Activated CD4-positive, alpha-beta T cell treated with anti-CD3 and anti-CD28 coated beads, Interleukin-2, amount 50 U/mL, for 16 hours (primary cell): ENCODE results near the gene TMEM217.

ENCODE experiments used
- DNase-seq: peaks from one replicate; pipeline ENCODE4 v3.0.0-alpha.2; 2020

TMEM217 gene

GRCh38 chr6:37177935-37178517 lies 79.9 kb downstream of the TMEM217 start:
- DNase-seq, result no peak

- no peak for DNase-seq
Measured at GRCh38 chr6:37177077-37177934, 80.6 kb downstream of the TMEM217 start.

GRCh38 chr6:37176268-37177076 lies 81.5 kb downstream of the TMEM217 start:
- DNase-seq, result no peak

- DNase-seq, result no peak
Measured at GRCh38 chr6:37175332-37176267, 82.3 kb downstream of the TMEM217 start.

- DNase-seq, result no peak
Measured at GRCh38 chr6:37174515-37175331, 83.2 kb downstream of the TMEM217 start.

DNA sequence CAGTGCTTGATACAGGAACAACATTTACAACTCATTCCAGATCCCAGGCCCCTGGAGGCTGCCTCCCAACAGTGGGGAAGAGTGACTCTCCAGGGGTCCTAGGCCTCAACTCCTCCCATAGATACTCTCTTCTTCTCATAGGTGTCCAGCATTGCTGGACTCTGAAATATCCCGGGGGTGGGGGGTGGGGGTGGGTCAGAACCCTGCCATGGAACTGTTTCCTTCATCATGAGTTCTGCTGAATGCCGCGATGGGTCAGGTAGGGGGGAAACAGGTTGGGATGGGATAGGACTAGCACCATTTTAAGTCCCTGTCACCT lies 83.8 kb downstream of the TMEM217 start:
- no peak for DNase-seq

- peak; percentile 60 for DNase-seq
Measured at GRCh38 chr6:37173493-37174195, 84.3 kb downstream of the TMEM217 start.

GRCh38 chr6:37172912-37173492 lies 84.9 kb downstream of the TMEM217 start:
- no peak for DNase-seq

GRCh38 chr6:37171970-37172812 lies 85.8 kb downstream of the TMEM217 start:
- DNase-seq, result peak; percentile 95

GRCh38 chr6:37171201-37171969 lies 86.6 kb downstream of the TMEM217 start:
- DNase-seq, result no peak

GRCh38 chr6:37170273-37171200 lies 87.4 kb downstream of the TMEM217 start:
- DNase-seq, result peak; percentile 53

DNA sequence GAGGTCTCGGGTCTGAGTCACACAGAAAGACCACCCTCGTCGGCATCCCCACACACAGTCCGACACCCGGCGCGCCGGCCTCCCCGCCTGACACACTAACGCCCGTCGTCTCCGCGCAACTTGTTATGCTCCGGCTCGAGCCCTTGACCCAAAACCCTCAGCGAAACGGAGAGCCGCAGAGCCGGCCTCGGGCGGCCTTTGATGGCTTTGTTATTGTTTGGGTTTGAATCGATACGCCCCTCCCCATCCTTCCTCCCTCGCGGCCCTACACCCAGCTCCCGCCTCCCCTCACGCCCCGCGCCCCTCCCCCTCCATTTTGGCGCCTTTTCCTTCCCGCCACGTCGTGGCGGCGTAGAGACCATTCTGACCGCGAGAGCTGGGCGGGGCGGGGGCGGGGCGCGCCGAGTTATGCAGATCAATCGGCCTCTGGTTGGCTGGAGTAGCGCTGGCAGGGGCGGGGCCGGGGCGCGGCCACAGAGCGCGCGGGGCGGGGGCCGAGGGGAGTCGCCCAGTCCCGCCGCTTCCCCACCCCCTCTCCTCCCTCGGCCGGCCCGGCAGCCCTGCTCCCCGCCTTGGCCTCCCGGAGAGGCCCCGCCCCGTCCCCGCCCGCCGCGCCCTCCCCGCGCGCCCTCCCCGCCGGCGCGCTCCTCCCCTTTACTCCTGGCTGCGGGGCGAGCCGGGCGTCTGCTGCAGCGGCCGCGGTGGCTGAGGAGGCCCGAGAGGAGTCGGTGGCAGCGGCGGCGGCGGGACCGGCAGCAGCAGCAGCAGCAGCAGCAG lies 88.3 kb downstream of the TMEM217 start, which contains the start of gene PIM1:
TSS of gene PIM1 (plus strand) at position 657 of the 777 bp plus-strand sequence. CDS start 424 bp downstream, outside the sequence.
- peak; percentile 99 for DNase-seq

- no peak for DNase-seq
Measured at GRCh38 chr6:37168811-37169495, 89.0 kb downstream of the TMEM217 start.

DNA sequence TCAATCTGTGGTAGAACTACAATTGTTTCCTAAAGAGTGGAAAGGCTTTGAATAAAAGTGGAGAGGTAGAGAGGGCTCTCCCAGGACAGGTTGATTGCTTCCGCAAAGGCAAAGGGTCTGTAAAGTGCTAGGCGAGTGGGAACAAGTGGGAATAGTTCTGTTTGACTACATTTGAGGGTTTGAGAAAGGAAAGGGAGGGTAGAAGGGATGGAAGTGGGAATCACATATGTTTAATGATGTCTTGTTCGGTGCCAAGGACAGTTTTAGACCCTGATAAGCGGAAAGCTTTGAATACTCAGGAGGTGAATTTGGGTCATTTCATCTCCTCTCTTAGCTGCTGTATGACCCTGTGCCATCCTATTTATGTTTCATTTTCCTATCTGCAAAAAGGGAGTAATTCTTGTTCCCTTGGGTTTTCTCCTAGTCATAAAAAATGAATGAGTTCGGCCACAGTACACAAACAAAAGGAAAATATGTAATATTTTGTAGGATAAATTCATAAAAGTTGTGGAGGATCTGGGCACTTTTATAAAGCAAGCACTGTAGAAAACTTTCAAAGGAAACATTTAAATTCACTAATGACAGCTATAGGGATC lies 89.7 kb downstream of the TMEM217 start:
- DNase-seq, result no peak

- DNase-seq, result no peak
Measured at GRCh38 chr6:37162740-37163139, 95.2 kb downstream of the TMEM217 start.
